TTC549 (cell line): ENCODE results near the gene TCF19.

Source experiments
- FAIRE-seq: peaks from 2 replicates; lab custom pipeline; 2012; peaks lifted over from hg19 to GRCh38; lab: Jason Lieb, UNC

The TCF19 gene

DNA sequence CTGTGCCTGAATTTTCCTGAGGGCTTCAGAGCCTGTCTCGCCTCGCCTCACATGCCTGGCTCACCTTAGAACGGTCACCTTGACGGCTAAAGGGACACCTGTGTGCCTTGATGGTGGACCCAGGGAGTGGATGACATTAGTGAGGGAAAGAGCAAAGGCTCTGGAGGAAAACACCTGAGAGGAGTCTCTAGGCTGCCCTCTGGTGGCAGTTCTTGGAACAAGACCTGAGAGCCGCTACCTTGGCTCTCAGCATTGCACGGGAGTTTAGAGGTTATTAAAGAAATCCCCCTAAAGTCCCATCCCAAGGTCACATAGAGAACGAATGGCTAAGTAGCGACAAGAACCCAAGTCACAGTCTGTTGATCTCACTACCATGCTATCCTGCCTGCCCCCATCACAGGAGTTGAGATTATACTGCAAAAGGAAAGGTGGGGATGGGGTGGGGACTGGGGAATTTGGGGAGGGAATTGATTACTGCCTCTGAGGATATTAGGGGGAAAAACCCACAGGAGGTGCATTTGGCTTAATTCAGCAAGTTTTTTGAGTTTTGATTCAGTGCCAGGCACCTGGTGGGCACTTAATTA is 30.2 kb upstream of the TCF19 start:
- no peak for FAIRE-seq

DNA sequence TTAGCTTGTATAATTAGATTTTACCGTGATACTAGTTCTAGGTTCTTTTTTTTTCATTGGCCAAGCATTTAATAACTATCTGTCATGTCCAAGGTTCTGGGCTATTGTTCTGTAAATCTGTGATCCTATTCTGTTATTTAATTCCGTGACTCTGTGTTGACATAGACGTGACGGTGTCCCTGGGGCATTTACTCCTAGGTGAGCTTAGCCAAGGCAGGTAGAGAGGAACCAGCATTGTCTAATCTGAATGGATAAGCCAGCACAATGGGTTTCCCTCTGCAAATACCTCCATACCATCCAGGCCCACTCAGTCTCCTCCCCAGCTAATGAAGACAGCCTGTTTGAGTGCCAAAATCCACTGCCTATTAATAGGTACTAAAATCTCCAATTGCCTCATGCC is 29.3 kb upstream of the TCF19 start:
- FAIRE-seq = no peak

DNA sequence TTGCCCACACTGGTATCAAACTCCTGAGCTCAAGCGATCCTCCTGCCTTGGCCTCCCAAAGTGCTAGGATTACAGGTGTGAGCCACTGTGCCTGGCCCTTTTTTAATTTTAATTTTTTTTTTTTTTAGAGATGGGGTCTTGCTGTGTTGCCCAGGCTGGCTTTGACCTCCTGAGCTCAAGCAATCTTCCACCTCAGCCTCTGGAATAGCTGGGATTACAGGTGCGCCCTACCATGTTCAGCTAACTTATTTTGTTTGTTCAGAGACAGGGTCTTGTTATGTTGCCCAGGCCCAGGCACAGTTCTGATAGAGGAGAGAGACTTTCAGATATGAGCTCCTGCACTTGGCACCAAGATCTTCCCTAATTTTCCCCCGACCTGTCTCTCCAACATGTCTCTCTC is 27.6 kb upstream of the TCF19 start:
- no peak for FAIRE-seq

DNA sequence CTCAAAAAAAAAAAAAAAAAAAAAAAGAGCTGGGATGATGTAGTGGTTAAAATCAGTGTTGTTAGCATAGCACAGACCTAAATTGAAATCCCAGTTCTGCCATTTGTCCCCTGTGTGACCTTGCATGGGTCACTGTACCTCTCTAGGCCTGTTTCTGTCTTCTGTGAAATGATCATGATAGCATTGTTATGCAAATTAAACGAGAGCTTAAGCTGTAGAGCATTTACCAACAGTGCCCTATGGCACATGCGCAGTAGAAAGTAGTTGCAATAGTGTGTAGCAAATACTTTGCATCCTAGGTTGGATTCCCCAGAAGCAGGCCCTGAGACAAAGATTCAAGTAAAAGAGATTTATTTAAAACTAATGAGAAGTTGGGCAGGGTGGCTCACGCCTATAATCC is 26.8 kb upstream of the TCF19 start:
- FAIRE-seq = no peak

DNA sequence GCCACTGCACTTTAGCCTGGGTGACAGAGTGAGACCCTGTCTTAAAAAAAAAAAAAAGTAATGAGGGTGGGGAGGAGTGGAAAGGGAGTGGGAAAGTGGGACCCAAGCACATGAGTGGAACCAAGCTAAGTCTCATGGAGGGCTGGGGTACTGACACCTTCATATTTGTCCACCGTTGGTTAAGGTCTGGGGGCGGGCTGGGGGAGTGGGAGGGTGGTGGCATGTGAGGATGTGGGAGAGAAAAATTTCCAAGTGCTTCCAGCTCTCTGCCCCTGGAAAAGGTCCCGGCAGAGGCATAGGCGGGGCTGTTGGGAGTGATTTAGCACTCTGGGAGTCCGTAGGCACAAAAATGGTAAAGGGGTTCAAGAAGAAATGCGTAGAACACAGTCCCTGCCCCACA is 25.6 kb upstream of the TCF19 start:
- FAIRE-seq = no peak

DNA sequence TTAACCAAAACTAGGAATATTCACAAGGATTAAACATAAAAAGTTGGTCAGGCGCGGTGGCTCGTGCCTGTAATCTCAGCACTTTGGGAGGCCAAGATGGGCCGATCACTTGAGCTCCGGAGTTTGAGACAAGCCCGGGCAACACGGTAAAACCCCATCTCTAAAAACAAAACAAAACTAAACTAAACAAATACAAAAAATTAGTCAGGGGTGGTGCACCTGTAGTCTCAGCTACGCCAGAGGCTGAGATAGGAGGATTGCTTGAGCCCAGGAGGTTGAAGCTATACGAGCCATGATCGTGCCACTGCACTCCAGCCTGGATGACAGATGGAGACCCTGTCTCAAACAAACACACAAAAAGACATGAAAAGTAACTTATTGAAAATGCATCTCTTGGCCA is 22.7 kb upstream of the TCF19 start:
- FAIRE-seq = no peak

DNA sequence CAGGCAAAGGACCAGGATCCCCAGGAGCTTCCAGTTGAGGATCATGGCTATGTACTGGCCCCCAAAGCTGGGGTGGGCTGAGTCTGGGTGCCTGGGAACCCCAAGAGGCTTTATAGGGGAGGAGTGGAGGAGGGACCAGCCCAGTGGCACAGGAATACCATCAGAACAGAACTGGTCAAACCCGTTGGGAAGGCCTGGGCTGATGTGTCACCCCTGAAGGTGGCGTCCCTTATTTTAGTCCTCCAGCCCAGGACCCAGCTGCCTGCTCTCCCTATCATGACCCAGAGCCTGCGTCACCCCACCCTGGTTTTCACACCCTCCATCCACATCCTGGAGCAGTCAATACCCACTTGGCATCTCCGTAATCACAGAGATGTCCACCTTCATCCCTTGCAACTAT is 19.4 kb upstream of the TCF19 start, which contains the start of gene PSORS1C2:
TSS of gene PSORS1C2 (minus strand) at position 85 of the 400 bp plus-strand sequence. CDS start at position 45, 40 bp downstream.
- no peak for FAIRE-seq

DNA sequence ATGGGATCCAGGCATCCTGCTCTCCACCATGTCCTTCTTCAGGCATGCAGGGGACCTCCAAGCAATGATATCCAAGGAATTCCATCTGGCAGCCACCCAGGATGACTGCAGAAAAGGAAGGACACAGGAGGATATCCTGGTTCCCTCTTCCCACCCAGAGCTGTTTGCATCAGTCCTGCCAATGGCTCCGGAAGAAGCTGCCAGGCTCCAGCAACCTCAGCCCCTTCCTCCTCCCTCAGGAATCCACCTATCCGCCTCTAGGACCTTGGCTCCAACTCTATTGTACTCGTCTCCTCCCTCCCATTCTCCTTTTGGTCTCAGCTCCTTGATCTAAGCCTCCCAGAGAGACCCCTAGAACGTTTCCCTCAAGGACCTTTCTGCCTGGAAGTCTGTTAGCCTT is 18.8 kb upstream of the TCF19 start:
- no peak for FAIRE-seq

DNA sequence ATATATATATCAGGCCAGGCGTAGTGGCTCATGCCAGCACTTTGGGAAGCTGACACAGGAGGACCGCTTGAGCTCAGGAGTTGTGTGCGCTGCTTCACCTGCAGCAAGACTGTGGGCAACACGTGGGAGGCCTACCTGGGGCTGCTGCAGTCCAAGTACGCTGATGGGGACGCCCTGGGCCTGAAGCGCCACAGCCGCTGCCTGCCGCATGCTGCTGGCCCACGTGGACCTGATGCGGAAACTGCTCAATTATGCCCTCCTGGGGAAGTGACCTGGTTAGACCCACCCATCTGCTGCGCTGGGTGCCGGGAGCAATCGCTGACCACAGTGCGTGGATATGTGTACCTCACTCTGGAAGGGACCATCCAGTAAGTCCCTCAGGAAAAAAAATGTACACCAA is 17.7 kb upstream of the TCF19 start:
- FAIRE-seq = no peak

DNA sequence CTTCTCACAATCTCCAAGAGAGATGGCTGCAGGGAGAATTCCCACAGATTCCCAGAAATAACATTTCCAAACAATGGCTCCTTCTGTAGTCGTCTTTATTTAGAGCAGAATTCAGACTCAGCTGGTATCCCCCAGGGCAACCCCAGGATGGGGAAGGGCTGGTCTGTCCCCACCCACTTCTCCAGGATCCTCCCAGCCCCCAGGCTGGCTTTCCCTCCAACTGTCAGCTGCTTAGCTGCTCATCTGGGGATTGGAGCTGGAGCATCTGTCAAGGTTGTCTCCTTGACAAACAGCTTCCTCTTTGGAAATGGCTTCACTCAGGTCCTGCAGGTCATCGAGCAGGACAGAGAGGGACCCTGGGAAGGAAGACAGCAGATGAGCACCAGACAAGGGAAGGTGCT is 16.0 kb upstream of the TCF19 start:
- FAIRE-seq = no peak

DNA sequence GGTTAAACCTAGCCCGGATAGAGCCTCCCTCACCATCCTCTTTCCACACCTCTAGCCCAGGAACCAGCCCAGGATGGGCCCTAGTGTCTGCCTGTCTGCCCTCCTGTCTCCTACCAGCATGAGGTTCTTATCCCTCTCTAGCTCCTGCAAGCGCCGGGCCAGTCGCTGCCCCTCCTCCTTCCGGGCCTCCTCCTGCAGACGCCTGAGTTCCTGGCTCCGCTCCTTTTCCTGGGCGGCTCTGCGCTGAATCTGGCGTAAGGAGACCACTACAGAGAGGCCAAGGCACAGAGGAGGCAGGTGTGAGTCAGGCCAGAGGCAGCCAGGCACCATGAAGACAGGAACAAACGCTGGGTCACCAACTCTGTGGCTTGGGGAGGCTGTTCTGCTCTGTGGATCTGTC is 15.2 kb upstream of the TCF19 start:
- FAIRE-seq = no peak

DNA sequence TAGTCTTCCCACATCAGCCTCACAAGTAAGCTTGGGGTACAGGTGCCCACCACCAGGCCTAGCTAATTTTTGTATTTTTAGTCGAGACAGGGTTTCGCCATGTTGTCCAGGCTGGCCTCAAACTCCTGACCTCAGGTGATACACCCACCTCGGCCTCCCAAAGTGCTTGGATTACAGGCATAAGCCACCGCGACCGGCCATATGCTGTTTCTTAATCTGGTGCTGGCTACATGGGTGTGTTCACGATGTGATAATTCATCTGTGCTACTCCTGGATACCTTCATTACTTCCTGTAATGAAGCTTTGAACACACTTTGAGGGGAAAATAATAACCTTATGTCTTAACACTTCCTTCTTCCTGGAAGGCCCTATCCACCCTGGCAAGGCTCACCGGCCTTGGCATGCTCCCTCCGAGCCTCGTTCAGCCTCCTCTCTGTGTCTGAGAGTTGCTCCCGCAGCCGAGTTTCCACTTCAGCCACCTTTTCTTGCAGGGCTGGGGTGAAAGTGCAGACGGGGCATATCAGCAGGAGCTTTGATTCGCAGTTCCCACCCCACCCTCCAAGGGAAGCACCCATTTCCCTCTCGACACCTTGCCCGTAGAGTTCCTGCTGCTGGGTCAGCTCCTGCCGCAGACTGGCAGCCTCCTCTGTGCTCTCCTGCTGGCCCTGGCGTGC is 14.0 kb upstream of the TCF19 start:
- FAIRE-seq = no peak

DNA sequence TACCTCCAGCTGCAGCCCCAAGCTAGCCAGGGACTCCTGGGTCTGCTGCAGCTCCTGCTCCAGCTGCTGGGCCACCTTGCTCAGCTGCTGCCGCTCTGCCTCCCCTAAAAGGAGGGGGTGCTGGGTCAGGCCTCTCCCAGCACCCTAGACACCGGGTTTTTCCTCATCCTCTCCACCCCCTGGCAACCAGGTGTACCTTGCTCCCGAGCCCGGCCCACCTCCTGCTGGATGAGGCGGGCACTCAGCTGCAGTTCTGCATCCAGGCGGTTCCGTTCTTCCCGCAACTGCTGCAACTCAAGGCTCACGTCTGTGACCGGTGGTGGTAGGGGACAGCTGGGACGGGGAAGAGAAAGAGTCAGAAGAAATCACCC is 13.4 kb upstream of the TCF19 start:
- no peak for FAIRE-seq

DNA sequence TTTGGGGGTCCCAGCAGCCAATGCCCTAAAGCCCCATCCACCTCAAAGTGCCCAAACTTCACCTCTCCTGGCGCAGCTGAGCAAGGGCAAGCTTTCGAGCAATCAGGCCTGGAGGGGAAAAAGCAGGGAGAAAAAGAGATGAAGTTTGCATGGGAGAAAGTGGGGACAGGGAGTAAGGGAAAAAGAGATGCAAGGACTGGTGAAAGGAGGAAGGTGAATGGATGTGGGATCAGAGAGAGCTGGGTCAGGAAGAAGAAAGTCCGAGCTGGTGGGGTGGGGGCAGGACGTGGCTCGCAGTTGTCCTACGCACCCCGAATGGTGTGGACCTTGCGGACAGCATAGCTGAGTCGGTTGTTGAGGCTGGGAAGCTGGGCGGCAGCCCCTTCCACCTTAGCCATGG is 13.0 kb upstream of the TCF19 start:
- no peak for FAIRE-seq

DNA sequence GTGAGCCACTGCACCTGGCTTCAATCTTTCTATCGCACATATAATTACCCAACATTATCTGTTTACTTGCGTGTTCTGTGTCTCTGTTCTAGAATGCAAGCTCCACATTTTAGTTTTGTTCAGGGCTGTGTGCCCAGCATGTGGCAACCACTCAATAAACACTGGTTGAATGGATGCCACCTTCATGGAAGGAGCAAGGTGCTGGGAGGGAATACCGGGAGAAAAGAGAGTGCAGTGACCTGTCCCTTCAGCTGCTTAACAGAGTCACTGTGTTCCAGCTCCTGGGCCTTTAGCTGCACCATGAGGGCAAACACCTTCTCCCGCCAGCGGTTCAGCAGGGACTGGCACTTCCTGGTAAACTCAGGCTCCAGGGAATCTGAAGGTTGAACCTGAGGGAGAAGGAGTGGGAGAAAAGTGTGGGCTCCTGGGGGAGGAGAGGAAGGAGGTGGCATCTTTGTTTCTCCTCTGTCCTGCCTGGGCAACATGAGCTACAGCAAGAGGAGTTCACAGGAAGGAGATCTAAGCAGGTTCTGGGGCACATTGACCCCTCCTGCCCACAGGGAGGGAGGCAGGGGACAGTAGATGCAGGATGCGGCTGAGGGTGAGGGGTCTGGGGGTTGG is 8.5 kb upstream of the TCF19 start:
- FAIRE-seq = no peak

DNA sequence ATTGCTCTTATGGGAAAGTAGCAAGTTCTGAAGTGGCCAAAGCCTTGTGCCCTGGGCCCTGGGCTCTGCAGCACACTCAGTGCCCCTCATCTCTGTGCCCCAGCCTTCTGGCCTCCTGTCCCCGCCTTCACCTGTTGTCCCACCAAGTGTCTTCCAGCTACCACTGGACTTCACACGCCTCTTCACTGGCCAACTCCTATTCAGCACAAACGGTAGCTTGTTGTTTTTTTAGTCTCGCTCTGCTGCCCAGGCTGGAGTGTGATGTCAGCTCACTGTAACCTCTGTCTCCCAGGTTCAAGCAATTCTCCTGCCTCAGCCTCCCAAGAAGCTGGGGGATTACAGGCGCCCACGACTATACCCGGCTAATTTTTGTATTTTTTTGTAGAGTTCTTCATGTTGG is 5.6 kb upstream of the TCF19 start:
- FAIRE-seq = no peak

DNA sequence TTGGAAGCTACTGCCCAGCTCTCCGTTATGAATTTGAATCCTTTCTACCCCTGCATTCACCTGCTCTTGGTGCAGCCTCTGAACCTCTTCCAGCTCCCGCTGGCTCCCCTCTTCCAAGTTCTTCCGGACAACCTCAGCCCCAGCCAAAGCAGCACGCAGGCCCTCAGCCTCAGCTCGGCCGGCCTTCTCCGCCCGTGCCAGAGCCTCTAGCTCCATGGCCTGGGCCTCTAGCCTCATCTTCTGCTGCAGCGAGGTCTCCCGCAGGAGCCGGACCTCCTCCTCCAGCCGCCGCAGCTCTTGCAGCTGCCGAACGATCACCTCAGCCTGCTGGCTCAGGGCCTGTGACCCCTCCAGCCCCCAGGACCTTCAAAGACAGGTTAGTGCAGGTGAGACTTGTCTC is 4.0 kb upstream of the TCF19 start:
- FAIRE-seq = no peak

DNA sequence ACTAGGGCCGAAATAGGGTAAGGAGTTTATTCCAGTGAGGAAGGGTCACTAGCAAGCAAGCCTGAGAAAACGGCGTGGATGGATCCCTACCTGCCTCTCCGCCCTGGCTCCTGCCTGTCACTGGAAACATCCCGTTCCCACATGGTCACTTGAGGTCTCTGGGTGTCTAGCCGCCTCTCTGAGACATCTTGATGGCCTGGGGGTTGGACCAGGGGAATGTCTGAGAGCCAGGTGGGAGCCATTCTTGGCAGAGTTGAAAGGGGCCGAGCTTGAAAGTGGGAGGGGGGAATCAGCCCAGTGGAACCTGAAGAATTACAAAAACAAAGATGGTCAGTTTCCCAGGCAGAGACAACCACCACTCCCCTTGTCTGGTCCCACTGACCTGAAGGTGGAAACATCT is 1.7 kb upstream of the TCF19 start:
- no peak for FAIRE-seq

DNA sequence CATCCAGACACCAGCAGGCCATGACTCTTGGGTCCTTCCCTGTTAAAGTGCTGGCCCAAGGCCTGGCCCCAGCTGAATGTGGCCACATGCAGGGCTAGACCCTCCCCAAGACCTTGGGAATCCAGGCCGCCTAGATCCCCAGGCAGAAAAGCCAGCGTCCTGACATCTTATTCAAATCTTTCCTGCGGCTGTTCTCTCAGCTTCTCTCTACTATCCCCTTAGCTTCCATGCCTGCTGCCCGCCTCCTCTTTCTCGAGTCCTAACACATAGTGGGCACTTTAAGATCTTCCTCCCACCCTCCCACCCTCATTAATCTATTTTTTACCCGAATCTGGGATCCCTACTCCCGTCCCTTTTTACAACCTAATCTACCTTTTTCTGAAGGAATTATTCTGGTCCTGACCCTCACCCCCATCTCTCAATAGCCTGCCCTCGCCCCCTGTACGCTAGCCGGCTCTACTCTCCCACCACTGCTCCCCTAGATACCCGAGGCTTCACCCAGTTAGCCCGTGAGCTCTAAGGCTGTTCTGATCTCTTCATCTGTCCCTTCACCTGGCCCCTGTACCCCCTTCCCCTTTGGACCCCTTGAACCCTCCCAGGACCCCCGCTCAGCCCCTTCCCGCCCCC is 763 bp upstream of the TCF19 start, which contains the start of gene CCHCR1:
TSS of gene CCHCR1 (minus strand) at position 290 of the 627 bp plus-strand sequence. CDS start at position 88, 202 bp downstream.
- no peak for FAIRE-seq

DNA sequence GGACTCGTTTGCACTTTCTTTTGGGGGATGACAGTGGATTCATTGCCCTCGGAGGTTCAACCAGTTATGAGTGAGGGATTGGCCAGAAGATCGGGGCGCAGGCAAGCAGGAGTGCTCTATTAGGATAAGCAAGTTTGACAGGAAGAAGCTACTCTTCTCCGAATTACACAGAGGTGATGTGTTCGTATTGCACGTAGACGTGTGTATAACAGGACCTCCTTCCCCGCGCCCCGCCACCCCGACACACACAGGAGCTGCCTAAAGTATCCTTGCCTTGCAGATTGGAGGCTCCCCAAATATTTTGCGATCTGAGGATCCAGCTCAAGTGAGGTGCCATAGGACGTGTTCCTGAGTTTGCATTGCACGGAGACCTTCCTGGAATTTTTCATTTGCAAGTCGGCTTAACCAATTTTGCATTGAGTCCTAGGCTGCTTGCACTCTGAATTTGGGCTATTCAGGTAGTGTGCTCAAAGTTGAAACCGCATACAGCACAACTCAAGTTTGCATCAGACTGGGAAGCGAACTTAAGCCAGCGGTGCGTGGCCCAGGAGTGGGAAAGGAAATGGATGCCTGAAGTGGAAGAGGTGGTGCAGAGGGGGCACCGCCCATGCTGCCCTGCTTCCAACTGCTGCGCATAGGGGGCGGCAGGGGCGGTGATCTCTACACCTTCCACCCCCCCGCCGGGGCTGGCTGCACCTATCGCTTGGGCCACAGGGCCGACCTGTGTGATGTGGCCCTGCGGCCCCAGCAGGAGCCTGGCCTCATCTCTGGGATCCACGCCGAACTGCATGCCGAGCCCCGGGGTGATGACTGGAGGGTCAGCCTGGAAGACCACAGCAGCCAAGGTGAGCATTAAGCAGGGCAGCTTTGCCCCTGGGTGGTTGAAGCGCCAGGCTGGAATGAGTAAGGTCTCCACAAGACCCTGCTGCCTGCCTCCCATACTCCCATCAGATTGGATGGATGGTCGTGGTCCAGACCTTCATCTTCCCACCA is 770 bp downstream of the TCF19 start:
- FAIRE-seq = no peak

DNA sequence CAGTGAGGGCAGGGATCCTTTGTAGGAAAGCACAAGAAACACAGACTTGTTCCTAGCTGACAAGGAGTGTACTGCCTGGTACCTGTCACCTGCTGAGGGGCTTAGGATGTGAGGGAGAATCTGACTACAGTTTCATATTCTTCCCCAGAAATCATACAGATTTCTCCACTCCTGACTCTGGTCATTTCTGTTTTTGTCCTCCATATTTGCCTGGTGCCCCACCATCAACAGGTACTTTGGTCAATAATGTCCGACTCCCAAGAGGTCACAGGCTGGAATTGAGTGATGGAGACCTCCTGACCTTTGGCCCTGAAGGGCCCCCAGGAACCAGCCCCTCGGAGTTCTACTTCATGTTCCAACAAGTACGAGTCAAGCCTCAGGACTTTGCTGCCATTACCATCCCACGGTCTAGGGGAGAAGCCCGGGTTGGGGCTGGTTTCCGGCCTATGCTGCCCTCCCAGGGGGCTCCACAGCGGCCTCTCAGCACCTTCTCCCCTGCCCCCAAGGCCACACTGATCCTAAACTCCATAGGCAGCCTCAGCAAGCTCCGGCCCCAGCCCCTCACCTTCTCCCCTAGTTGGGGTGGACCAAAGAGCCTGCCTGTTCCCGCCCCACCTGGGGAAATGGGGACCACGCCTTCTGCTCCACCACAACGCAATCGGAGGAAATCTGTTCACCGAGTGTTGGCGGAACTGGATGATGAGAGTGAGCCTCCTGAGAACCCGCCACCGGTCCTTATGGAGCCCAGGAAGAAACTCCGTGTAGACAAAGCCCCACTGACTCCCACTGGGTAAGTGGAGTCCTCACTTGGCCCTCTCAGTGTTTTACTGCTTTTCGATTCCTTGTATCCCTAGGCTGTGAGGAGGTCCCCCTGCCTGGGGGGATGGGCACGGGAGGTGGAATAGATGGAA is 3.1 kb downstream of the TCF19 start:
- FAIRE-seq = no peak
